GM18511 (cell line): ENCODE measurements around the gene ZCCHC8.
"Not testable (repeated sequence)": the region's sequence is repeated elsewhere in the genome, so short reads cannot be mapped to it uniquely, and the experiment has no call there.

ENCODE experiments used
- ATAC-seq: cut with Tn5 transposase; IDR thresholded peaks from one replicate; pipeline ENCODE4 v1.9.1; 2021; ENCODE audit warnings: mild to moderate bottlenecking, moderate library complexity; ENCODE audit not compliant: unreplicated experiment

Gene ZCCHC8

DNA sequence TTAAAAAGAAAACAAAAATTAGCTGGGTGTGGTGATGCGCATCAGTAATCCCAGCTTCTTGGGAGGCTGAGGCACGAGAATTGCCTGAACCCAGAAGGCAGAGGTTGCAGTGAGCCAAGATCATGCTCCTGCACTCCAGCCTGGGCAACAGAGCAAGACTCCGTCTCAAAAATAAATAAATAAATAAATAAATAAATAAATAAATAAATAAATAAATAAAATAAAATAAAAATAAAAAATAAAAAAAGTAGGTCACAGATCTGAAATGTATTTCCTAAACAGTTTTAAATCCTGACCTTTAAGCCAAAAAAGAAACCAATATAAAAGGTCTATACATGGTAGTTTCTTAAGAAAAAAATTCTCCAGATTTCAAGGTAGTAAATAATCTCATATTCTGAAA, 12.3 kb upstream of the ZCCHC8 start:
- ATAC-seq = not testable (repeated sequence)

DNA sequence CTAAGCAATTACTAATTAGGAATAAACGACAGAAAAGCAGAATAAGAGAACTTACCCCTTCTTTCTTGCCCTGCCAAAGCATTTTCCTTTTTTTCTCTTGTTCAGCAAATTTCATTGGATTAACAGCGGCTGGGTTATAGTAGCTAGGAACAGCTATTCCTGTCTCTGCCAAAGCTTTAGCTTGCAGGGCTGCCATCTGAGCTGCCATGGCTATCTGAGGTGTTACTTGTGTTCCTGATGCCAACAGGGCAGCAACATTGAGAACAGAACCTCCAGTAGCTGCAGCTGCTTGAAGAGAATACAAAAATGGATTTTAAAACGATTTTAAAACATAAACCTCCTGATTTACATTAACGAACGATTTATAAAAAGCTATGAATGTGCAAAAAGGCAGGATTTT, 7.4 kb upstream of the ZCCHC8 start:
- ATAC-seq = no peak

DNA sequence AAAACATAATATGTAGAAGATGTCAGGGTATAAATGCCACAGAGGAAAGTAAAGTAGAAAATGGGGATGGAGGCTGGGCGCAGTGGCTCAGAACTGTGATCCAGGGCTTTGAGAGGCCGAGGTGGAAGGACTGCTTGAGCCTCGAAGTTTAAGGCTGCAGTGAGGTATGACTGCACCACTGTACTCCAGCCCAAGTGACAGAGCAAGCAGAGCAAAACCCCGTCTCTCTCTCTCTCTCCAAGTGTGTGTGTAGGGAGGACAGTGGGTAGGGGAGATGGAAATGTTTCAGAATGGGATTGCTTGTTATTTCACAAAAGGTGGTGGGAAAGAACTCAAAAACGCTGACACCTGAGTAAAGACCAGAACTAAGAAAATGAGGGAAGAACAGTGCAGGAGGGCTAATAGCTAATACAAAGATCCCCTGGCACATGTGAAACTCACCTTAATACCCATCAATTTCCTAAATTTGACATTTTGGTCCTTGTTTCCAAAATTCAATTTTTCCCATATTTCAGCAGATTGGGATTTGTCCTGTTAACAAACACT, 5.7 kb upstream of the ZCCHC8 start:
- no peak for ATAC-seq

DNA sequence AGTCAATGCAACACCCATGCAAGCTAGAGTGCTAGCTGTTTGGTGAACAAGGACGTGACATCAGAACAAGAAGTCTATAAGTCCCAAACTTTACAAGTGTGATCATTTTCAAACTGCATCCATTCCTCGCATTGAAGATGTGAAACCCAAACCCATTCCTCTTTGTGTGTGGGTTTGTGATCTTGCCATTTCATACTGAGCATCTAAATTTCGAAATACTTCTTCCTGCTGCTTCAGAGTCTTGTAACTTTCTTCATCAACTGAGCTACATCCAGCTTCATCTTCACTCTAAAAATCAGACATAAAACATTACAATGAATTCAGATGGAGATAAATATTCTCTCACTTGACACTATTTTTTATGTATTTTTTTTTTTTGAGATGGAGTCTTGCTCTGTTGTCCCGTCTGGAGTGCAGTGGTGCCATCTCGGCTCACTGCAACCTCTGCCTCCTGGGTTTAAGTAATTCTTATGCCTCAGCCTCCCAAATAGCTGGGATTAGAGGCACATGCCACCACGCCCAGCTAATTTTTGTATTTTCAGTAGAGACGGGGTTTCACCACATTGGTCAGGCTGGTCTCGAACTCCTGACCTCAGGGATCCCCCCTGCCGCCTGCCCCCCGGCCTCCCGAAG, 4.8 kb upstream of the ZCCHC8 start:
- ATAC-seq = no peak

- ATAC-seq = no peak
Measured at GRCh38 chr12:122503783-122504590, 3.3 kb upstream of the ZCCHC8 start.

- no peak for ATAC-seq
Measured at GRCh38 chr12:122503147-122503751, 2.5 kb upstream of the ZCCHC8 start.

- no peak for ATAC-seq
Measured at GRCh38 chr12:122501489-122501989, 807 bp upstream of the ZCCHC8 start.

GRCh38 chr12:122499991-122500684, 594 bp downstream of the ZCCHC8 start:
- ATAC-seq = peak; percentile 28

DNA sequence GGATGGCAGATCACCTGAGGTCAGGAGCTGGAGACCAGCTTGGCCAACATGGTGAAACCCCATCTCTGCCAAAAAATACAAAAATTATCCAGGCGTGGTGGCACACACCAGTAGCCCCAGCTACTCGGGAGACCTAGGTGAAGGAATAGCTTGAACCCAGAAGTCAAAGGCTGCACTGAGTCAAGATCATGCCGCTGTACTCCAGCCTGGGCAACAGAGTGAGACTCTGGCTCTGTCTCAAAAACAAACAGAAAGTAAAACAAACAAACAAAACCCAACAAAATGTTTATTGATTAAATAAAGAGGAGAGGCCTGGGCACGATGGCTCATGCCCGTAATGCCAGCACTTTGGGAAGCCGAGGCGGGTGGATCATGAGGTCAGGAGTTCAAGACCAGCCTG, 5.5 kb downstream of the ZCCHC8 start:
- ATAC-seq = no peak

DNA sequence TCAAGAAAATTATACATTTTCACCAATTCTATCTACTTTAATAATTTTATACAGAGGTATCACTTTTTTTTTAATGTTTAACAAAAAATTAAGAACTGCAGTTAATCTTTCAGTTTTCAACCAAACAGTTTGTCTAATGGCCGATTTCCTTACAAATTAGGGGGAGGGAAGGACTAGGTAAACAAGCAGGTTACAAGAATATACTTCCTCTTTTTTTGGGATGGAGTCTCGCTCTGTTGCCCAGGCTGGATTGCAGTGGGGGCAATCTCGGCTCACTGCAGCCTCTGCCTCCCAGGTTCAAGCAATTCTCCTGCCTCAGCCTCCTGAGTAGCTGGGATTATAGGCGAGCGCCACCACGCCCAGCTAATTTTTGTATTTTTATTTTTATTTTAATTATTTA, 7.5 kb downstream of the ZCCHC8 start:
- ATAC-seq = not testable (repeated sequence)

DNA sequence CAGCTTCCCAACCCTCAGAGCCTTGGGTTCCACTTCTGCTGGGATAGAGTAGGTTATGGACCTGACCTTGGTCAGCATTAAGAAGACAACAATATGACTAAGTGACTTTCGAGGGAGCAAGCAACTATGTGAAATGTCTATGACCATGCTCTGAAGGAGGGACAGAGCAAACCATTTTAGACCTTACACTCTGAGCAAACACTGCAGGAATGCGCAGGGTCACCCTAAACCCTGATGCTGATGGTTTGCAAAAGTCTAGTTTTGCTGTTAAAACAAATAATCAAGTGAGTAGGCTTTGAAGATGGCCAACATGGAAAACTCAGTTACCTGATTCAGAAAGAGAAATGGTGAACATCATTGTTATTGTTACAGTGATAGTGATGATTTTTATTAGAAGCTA, 8.7 kb downstream of the ZCCHC8 start:
- ATAC-seq = no peak

- ATAC-seq = no peak
Measured at GRCh38 chr12:122489038-122489437, 11.7 kb downstream of the ZCCHC8 start.

DNA sequence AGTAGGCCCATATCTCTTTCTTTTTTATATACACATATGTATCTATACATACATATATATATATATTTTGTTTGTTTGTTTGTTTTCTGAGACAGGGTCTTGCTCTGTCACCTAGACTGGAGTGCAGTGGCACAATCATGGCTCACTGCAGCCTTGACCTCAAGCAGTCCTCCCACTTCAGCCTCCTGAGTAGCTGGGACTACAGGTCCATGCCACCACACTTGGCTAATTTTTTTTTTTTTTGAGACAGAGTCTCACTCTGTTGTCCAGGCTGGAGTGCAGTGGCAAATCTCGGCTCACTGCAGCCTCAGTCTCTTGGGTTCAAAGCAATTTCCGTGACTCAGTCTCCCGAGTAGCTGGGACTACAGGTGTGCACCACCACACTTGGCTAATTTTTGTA, 12.9 kb downstream of the ZCCHC8 start:
- ATAC-seq = not testable (repeated sequence)

GRCh38 chr12:122486805-122487426, 13.8 kb downstream of the ZCCHC8 start:
- no peak for ATAC-seq

DNA sequence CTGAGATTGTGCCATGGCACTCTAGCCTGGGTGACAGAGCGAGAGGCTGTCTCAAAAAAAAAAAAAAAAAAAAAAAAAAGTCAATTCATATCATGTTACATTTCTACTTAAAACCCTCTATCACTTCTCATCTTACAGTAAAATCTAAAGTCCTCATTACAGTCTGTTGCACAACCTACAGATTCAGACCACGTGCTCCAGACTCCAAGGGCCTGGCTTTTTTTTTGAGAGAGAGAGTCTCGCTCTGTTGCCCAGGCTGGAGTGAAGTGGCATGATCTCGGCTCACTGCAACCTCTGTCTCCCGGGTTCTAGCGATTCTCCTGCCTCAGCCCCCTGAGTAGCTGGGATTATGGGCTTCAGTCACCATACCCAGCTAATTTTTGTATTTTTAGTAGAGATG, 14.4 kb downstream of the ZCCHC8 start:
- ATAC-seq = not testable (repeated sequence)

- not testable (repeated sequence) for ATAC-seq
Measured at GRCh38 chr12:122484385-122484784, 16.3 kb downstream of the ZCCHC8 start.

- no peak for ATAC-seq
Measured at GRCh38 chr12:122483969-122484368, 16.8 kb downstream of the ZCCHC8 start.

- no peak for ATAC-seq
Measured at GRCh38 chr12:122481861-122482260, 18.9 kb downstream of the ZCCHC8 start.

DNA sequence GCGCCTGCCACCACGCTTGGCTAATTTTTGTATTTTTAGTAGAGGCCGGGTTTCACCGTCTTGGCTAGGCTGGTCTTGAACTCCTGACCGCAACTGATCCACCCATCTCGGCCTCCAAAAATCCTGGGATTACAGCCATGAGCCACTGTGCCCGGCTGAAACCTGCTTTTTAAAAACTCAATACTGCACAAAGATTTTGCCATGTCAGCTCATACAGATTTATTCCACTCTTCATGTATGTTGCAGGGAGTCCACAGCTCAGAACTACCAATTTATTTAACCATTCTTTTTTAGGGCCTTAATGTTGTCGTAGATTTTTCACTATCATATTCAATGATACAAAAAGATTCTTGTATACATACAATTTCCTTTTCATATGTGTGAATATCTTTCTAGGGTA, 20.0 kb downstream of the ZCCHC8 start:
- ATAC-seq = no peak

DNA sequence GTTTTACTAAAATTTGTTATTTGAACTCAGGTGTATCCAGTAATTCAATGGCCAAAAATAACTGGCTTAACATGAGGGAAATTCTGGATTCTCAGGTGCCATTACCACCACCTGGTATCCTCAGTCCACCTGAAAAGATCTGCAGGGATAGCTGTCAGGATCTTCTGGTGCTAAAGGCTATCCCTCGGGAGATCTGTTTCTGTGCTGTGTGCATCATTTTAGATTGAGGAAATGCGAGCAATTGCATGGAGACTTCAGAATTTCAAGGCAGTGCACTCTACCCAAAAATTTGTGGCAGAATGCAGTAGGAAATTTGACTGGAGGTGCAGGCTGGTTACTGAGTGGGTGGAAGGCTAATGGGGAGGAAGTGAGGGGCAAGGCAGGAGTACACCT, 26.4 kb downstream of the ZCCHC8 start:
- ATAC-seq = no peak
